ENCODE data around the gene LHFPL2. TPM values are rescaled to one million over a fixed set of nuclear protein-coding genes. Genes with fewer than 3 reads are reported as not detected.

LHFPL2 gene
- total RNA-seq, 1 donor from 2014 or later: 113 TPM

GRCh38 chr5:78521455-78521854 lies 127.1 kb downstream of the LHFPL2 start:
- TF ChIP-seq, protein P1, sequence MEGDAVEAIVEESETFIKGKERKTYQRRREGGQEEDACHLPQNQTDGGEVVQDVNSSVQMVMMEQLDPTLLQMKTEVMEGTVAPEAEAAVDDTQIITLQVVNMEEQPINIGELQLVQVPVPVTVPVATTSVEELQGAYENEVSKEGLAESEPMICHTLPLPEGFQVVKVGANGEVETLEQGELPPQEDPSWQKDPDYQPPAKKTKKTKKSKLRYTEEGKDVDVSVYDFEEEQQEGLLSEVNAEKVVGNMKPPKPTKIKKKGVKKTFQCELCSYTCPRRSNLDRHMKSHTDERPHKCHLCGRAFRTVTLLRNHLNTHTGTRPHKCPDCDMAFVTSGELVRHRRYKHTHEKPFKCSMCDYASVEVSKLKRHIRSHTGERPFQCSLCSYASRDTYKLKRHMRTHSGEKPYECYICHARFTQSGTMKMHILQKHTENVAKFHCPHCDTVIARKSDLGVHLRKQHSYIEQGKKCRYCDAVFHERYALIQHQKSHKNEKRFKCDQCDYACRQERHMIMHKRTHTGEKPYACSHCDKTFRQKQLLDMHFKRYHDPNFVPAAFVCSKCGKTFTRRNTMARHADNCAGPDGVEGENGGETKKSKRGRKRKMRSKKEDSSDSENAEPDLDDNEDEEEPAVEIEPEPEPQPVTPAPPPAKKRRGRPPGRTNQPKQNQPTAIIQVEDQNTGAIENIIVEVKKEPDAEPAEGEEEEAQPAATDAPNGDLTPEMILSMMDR (IDR thresholded peaks at IDR 0.05): no peak
- Mint-ChIP-seq H3K4me3 (ENCODE audit: unreplicated experiment) (no peak overlapping the region), H3K4me1 (ENCODE audit: unreplicated experiment) (peaks cover 77% of the 10 kb centered on the region), H3K27me3 (ENCODE audit: unreplicated experiment) (no peaks in the 10 kb centered on the region), H3K9me3 (ENCODE audit: unreplicated experiment) (no peaks in the 10 kb centered on the region), H3K27ac (ENCODE audit: unreplicated experiment) (no peak overlapping the region), H3K36me3 (ENCODE audit: unreplicated experiment) (peaks cover 15% of the 10 kb centered on the region)
- no peak for DNase-seq (ENCODE audit: extremely low spot score, unreplicated experiment)

DNA sequence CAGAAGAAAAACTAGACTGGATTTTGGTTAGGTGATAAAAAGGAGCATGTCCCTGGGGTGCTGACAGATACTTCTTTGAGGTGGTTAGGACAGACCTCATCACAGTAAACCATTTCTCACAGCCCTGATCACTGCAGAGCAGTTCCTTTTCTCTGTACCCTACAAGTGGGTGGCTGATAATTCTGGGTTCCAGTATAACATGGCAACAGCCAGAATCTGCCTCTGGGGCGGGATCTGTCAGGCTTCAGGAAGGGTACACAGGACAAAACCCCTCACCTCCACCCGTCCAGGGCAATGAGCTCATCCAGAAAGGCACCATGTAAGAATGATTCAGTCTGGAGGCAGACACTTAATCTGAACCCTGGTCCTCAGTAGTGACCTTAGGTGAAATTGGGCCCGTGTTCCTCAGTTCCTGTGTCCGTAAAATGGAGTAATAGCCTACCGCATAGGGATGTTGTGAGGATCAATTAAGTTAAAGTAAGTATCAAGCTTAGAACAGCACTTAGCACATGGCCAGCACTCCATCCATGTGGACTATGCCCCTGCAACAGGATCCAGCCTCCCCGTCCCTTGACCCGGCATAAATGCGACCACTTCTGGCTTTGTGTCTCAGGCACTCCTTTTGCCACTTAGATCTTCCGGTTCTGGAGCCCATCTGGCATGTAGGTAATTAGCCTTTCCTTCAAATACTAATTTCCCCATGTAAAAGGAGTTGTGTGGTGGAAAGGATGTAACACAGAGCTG lies 129.2 kb downstream of the LHFPL2 start:
- no peak for DNase-seq (ENCODE audit: extremely low spot score, unreplicated experiment)
- H3K36me3 Mint-ChIP-seq (ENCODE audit: unreplicated experiment): peaks cover 22% of the 10 kb centered on the region
- TF ChIP-seq, protein P1 (IDR thresholded peaks at IDR 0.05): no peak
- H3K27ac Mint-ChIP-seq (ENCODE audit: unreplicated experiment): peak overlapping the region; percentile 96
- H3K4me1 Mint-ChIP-seq (ENCODE audit: unreplicated experiment): peaks cover 75% of the 10 kb centered on the region
- no peaks in the 10 kb centered on the region for H3K27me3 Mint-ChIP-seq (ENCODE audit: unreplicated experiment)
- no peak overlapping the region for H3K4me3 Mint-ChIP-seq (ENCODE audit: unreplicated experiment)
- no peaks in the 10 kb centered on the region for H3K9me3 Mint-ChIP-seq (ENCODE audit: unreplicated experiment)

GRCh38 chr5:78518365-78519197 lies 130.0 kb downstream of the LHFPL2 start:
- Mint-ChIP-seq H3K27ac (ENCODE audit: unreplicated experiment) (peak overlapping the region; percentile 96), H3K27me3 (ENCODE audit: unreplicated experiment) (no peaks in the 10 kb centered on the region), H3K4me3 (ENCODE audit: unreplicated experiment) (no peak overlapping the region), H3K4me1 (ENCODE audit: unreplicated experiment) (peaks cover 68% of the 10 kb centered on the region), H3K9me3 (ENCODE audit: unreplicated experiment) (no peaks in the 10 kb centered on the region), H3K36me3 (ENCODE audit: unreplicated experiment) (peaks cover 26% of the 10 kb centered on the region)
- no peak for DNase-seq (ENCODE audit: extremely low spot score, unreplicated experiment)
- TF ChIP-seq, protein P1 (IDR thresholded peaks at IDR 0.05): no peak

DNA sequence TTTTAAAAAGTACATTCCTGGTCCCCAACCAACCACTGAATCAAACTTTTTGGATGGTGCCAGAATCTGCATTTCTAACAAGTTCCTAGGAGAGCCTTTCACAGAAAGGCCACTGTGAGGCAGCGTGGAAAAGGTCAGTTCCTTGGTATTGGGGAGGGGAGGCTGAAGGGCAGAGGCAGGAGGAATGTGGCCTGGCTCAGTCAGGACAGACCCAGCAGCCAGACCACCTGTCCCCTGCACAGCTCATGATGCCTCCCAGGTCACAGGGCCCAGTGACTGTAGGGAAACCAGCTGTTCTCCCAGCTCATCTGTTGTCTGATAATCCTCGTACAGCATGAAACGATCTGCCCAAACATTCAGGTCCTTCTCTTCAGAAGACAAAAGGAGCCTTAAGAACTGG lies 132.9 kb downstream of the LHFPL2 start:
- TF ChIP-seq, protein P1 (IDR thresholded peaks at IDR 0.05): no peak
- no peak overlapping the region for H3K4me3 Mint-ChIP-seq (ENCODE audit: unreplicated experiment)
- peaks cover 18% of the 10 kb centered on the region for H3K36me3 Mint-ChIP-seq (ENCODE audit: unreplicated experiment)
- no peaks in the 10 kb centered on the region for H3K9me3 Mint-ChIP-seq (ENCODE audit: unreplicated experiment)
- no peaks in the 10 kb centered on the region for H3K27me3 Mint-ChIP-seq (ENCODE audit: unreplicated experiment)
- no peak for DNase-seq (ENCODE audit: extremely low spot score, unreplicated experiment)
- H3K27ac Mint-ChIP-seq (ENCODE audit: unreplicated experiment): peak overlapping the region; percentile 82
- H3K4me1 Mint-ChIP-seq (ENCODE audit: unreplicated experiment): peaks cover 66% of the 10 kb centered on the region
